IMR-90 (cell line): Measurements from ENCODE around the gene DPYD. TPM values are rescaled to one million over a fixed set of nuclear protein-coding genes. Genes with fewer than 3 reads are reported as not detected.

Source experiments
- ATAC-seq: fragments of 200-7000 bp; cut with Tn5 transposase; 2 replicates; pipeline ENCODE4 v1.9.1; 2020; ENCODE audit warnings: low read depth, mild to moderate bottlenecking, moderate library complexity
- BruUV-seq: library from RNA; stranded (reverse); fragments of 400-500 nt; replicated peaks from 2 replicates; lab custom pipeline; 2021; lab: Mats Ljungman, UMichigan
- CTCF ChIA-PET: fragments of 300-600 bp; formaldehyde crosslinking; extraction: SDS; loops from one replicate; lab custom pipeline; 2021; ENCODE audit warnings: antibody characterized with exemption; lab: Yijun Ruan, JAX
- POLR2A ChIA-PET: fragments of 300-600 bp; sonication (Branson Sonifier 250); formaldehyde crosslinking; loops from one replicate; lab custom pipeline; 2022; ENCODE audit warnings: antibody characterized with exemption; ENCODE audit not compliant: unreplicated experiment; lab: Charles Lee
- DNase-seq: peaks from one replicate; pipeline ENCODE4 v3.0.0; 2013
- H2AFZ ChIP-seq: replicated peaks from 2 replicates; pipeline ENCODE3; 2013; ENCODE audit warnings: low read length, mild to moderate bottlenecking; ENCODE audit not compliant: poor library complexity
- H2AK5ac ChIP-seq: 2 replicates; pipeline ENCODE4 v1.6.1; 2013; ENCODE audit warnings: low read depth, low read length, inconsistent platforms
- H2AK9ac ChIP-seq: replicated peaks from 2 replicates; pipeline ENCODE3; 2013; ENCODE audit warnings: mild to moderate bottlenecking, low read depth, low read length, moderate library complexity; ENCODE audit not compliant: poor library complexity
- H2BK120ac ChIP-seq: 2 replicates; pipeline ENCODE4 v1.6.1; 2013; ENCODE audit warnings: low read depth, low read length, inconsistent platforms
- H2BK15ac ChIP-seq: 3 replicates; pipeline ENCODE4 v1.6.1; 2013; ENCODE audit warnings: low read depth, low read length, inconsistent platforms
- H2BK20ac ChIP-seq: 2 replicates; pipeline ENCODE4 v1.6.1; 2013; ENCODE audit warnings: low read depth, mild to moderate bottlenecking, inconsistent platforms, low read length, moderate library complexity
- H2BK5ac ChIP-seq: 2 replicates; pipeline ENCODE4 v1.6.1; 2013; ENCODE audit warnings: mild to moderate bottlenecking, low read depth, low read length, inconsistent platforms; ENCODE audit not compliant: poor library complexity, severe bottlenecking
- H3K14ac ChIP-seq: replicated peaks from 2 replicates; pipeline ENCODE4 v1.6.1; 2013; ENCODE audit warnings: low read depth, low read length, inconsistent platforms
- H3K18ac ChIP-seq: 2 replicates; pipeline ENCODE4 v1.6.1; 2013; ENCODE audit warnings: low read depth, low read length, control low read depth
- H3K23ac ChIP-seq: 2 replicates; pipeline ENCODE4 v1.6.1; 2013; ENCODE audit warnings: low read depth, low read length, inconsistent platforms
- H3K27ac ChIP-seq: 2 replicates; pipeline ENCODE4 v1.5.1; 2013; ENCODE audit warnings: mild to moderate bottlenecking, control low read depth, low read length; ENCODE audit not compliant: insufficient read depth
- H3K27me3 ChIP-seq: 2 replicates; pipeline ENCODE4 v1.6.1; 2013; ENCODE audit warnings: low read length; ENCODE audit not compliant: control insufficient read depth, insufficient read depth
- H3K36me3 ChIP-seq: 2 replicates; pipeline ENCODE4 v1.6.1; 2013; ENCODE audit warnings: low read length, mixed read lengths; ENCODE audit not compliant: control insufficient read depth, insufficient read depth
- H3K4ac ChIP-seq: 2 replicates; pipeline ENCODE4 v1.6.1; 2013; ENCODE audit warnings: low read depth, low read length, inconsistent platforms
- H3K4me1 ChIP-seq: 2 replicates; pipeline ENCODE4 v1.6.1; 2013; ENCODE audit warnings: low read length, mixed read lengths; ENCODE audit not compliant: control insufficient read depth, insufficient read depth
- H3K4me2 ChIP-seq: 2 replicates; pipeline ENCODE4 v1.6.1; 2013; ENCODE audit warnings: low read depth, mild to moderate bottlenecking, control low read depth, low read length, moderate library complexity
- H3K4me3 ChIP-seq: 2 replicates; pipeline ENCODE4 v1.5.1; 2013; ENCODE audit warnings: low read depth, mild to moderate bottlenecking, control low read depth, low read length, moderate library complexity; ENCODE audit not compliant: insufficient read depth
- H3K56ac ChIP-seq: 2 replicates; pipeline ENCODE4 v1.6.1; 2013; ENCODE audit warnings: low read length, inconsistent platforms; ENCODE audit not compliant: insufficient read depth; ENCODE audit errors: extremely low read depth
- H3K79me1 ChIP-seq, 2 experiments: 2 replicates each; pipeline ENCODE4 v1.6.1; 2013; ENCODE audit warnings: low read length in 2 of 2, inconsistent platforms in 1 of 2, low read depth in 1 of 2
- H3K9ac ChIP-seq: 2 replicates; pipeline ENCODE4 v1.6.1; 2013; ENCODE audit warnings: low read depth, low read length, control low read depth
- H3K9me1 ChIP-seq: 2 replicates; pipeline ENCODE4 v1.6.1; 2013; ENCODE audit warnings: low read length, inconsistent platforms; ENCODE audit not compliant: insufficient read depth
- H3K9me3 ChIP-seq: 2 replicates; pipeline ENCODE4 v1.6.1; 2013; ENCODE audit warnings: low read length; ENCODE audit not compliant: control insufficient read depth, insufficient read depth
- H4K20me1 ChIP-seq: 2 replicates; pipeline ENCODE4 v1.6.1; 2013; ENCODE audit warnings: low read length, inconsistent platforms; ENCODE audit not compliant: insufficient read depth
- H4K5ac ChIP-seq: 2 replicates; pipeline ENCODE4 v1.6.1; 2013; ENCODE audit warnings: mild to moderate bottlenecking, low read depth, low read length, control low read depth
- H4K8ac ChIP-seq, 2 experiments: 2 replicates each; pipeline ENCODE4 v1.6.1; 2013; ENCODE audit warnings: low read depth in 2 of 2, low read length in 2 of 2, control low read depth in 1 of 2, inconsistent platforms in 1 of 2
- H4K91ac ChIP-seq: 2 replicates; pipeline ENCODE4 v1.6.1; 2013; ENCODE audit warnings: low read depth, low read length, inconsistent platforms; ENCODE audit not compliant: insufficient read depth
- BHLHE40 ChIP-seq: fragments of 150-350 bp; IDR thresholded peaks from 2 replicates; pipeline ENCODE4 v1.6.1; 2016; ENCODE audit warnings: mild to moderate bottlenecking, low read depth, low read length
- CEBPB ChIP-seq: IDR thresholded peaks from 2 replicates; pipeline ENCODE4 v1.6.1; 2012; ENCODE audit warnings: low read depth, low read length, improper control_type of control experiment
- CHD1 ChIP-seq: IDR thresholded peaks from 2 replicates; pipeline ENCODE4 v1.6.1; 2012; ENCODE audit warnings: low read depth, low read length, improper control_type of control experiment
- FOS ChIP-seq: fragments of 150-350 bp; IDR thresholded peaks from 2 replicates; pipeline ENCODE4 v1.6.1; 2016; ENCODE audit warnings: low read depth, low read length
- MAFK ChIP-seq: IDR thresholded peaks from 2 replicates; pipeline ENCODE4 v1.6.1; 2012; ENCODE audit warnings: low read depth, low read length, improper control_type of control experiment
- MAZ ChIP-seq: IDR thresholded peaks from 2 replicates; pipeline ENCODE4 v1.6.1; 2012; ENCODE audit warnings: low read depth, mild to moderate bottlenecking, low read length, improper control_type of control experiment, moderate library complexity, borderline replicate concordance
- MXI1 ChIP-seq: IDR thresholded peaks from 2 replicates; pipeline ENCODE4 v1.6.1; 2012; ENCODE audit warnings: low read depth, mild to moderate bottlenecking, low read length, moderate library complexity, borderline replicate concordance
- NFE2L2 ChIP-seq: fragments of 150-350 bp; IDR thresholded peaks from 2 replicates; pipeline ENCODE4 v1.6.1; 2016; ENCODE audit warnings: low read depth, mild to moderate bottlenecking, low read length
- POLR2A ChIP-seq: IDR thresholded peaks from 2 replicates; pipeline ENCODE4 v1.6.1; 2012; ENCODE audit warnings: mild to moderate bottlenecking, low read depth, low read length
- RAD21 ChIP-seq: IDR thresholded peaks from 2 replicates; pipeline ENCODE4 v1.6.1; 2012; ENCODE audit warnings: low read length, improper control_type of control experiment
- RCOR1 ChIP-seq: IDR thresholded peaks from 2 replicates; pipeline ENCODE4 v1.6.1; 2012; ENCODE audit warnings: mild to moderate bottlenecking, low read length, improper control_type of control experiment; ENCODE audit not compliant: insufficient replicate concordance
- RFX5 ChIP-seq: IDR thresholded peaks from 2 replicates; pipeline ENCODE4 v1.8.0; 2012; ENCODE audit warnings: low read depth, mild to moderate bottlenecking, low read length, moderate library complexity
- SMC3 ChIP-seq: fragments of 150-350 bp; IDR thresholded peaks from 2 replicates; pipeline ENCODE4 v1.6.1; 2016; ENCODE audit warnings: low read depth, mild to moderate bottlenecking, antibody characterized with exemption, low read length, moderate library complexity
- dilution Hi-C: fragments of 300-500 bp; cut with HindIII; formaldehyde crosslinking; loops from one replicate; pipeline ENCODE4 v1.14.3; 2018; ENCODE audit warnings: low sequenced_read_pairs; ENCODE audit not compliant: unreplicated experiment
- in situ Hi-C: fragments of 300-500 bp; cut with MboI; formaldehyde crosslinking; loops from 3 replicates; pipeline ENCODE4 v1.14.3; 2019; ENCODE audit warnings: low sequenced_read_pairs, inconsistent platforms, mixed read lengths
- intact Hi-C: fragments of 100-400 bp; cut with micrococcal nuclease; formaldehyde crosslinking; loops from 2 replicates; pipeline ENCODE4 v1.10.0; 2022
- polyA plus RNA-seq, 3 experiments: library from polyadenylated mRNA; depleted of rRNA; stranded (reverse); fragments of >200 nt; gene quantifications; 2 replicates each; pipeline ENCODE4 v1.2.3, GENCODE V29; 2012; ENCODE audit warnings: low replicate concordance in 1 of 3
- total RNA-seq: library from RNA; depleted of rRNA; stranded (reverse); fragments of >200 nt; gene quantifications from 2 replicates; pipeline ENCODE4 v1.2.3, GENCODE V29; 2012
- TF ChIP-seq, protein P1 (sequence below): fragments of 150-350 bp; IDR thresholded peaks from 2 replicates; pipeline ENCODE4 v1.6.1; 2016; ENCODE audit warnings: low read depth, mild to moderate bottlenecking, low read length, moderate library complexity, borderline replicate concordance
- TF ChIP-seq, protein P2 (sequence below): fragments of 150-350 bp; IDR thresholded peaks from 2 replicates; pipeline ENCODE4 v1.6.1; 2017; ENCODE audit warnings: mild to moderate bottlenecking, antibody characterized with exemption, low read length, low read depth
- TF ChIP-seq, protein P3 (sequence below): conservative IDR thresholded peaks from 2 replicates; pipeline ENCODE4 v1.5.1; 2012; ENCODE audit warnings: mild to moderate bottlenecking, low read depth, low read length, improper control_type of control experiment

DPYD gene
- total and polyA plus RNA-seq, 2 of the 4 experiments (the other 2 are of a cell fraction): 9.3 to 47.3 TPM

DNA sequence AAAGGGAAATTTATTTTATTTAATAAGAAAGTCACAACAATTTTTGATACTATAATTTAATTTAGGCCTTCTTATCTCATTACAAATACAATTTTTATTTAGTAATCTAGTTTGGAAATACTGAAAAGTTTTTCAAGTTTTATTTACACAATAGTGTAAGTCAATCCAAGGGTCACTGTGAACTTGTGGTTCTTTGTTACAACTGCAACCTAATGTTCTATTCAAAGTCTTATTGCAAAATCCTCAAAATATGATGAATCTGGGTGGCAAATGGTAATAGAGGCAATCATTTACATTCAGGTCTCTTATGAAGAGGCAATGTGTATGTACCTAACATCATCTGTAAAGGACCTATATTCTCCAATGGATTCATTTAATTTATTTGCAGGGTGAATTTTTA lies 421.2 kb downstream of the DPYD start:
- TF ChIP-seq, protein P1, sequence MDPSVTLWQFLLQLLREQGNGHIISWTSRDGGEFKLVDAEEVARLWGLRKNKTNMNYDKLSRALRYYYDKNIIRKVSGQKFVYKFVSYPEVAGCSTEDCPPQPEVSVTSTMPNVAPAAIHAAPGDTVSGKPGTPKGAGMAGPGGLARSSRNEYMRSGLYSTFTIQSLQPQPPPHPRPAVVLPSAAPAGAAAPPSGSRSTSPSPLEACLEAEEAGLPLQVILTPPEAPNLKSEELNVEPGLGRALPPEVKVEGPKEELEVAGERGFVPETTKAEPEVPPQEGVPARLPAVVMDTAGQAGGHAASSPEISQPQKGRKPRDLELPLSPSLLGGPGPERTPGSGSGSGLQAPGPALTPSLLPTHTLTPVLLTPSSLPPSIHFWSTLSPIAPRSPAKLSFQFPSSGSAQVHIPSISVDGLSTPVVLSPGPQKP: no peak
- TF ChIP-seq CEBPB (no peak), MXI1 (no peak), POLR2A (no peak), CHD1 (no peak), RAD21 (no peak), FOS (no peak), RFX5 (no peak), MAFK (no peak), SMC3 (no peak), BHLHE40 (no peak), MAZ (no peak), RCOR1 (no peak), NFE2L2 (no peak)
- TF ChIP-seq, protein P2, sequence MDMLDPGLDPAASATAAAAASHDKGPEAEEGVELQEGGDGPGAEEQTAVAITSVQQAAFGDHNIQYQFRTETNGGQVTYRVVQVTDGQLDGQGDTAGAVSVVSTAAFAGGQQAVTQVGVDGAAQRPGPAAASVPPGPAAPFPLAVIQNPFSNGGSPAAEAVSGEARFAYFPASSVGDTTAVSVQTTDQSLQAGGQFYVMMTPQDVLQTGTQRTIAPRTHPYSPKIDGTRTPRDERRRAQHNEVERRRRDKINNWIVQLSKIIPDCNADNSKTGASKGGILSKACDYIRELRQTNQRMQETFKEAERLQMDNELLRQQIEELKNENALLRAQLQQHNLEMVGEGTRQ: no peak
- TF ChIP-seq, protein P3, sequence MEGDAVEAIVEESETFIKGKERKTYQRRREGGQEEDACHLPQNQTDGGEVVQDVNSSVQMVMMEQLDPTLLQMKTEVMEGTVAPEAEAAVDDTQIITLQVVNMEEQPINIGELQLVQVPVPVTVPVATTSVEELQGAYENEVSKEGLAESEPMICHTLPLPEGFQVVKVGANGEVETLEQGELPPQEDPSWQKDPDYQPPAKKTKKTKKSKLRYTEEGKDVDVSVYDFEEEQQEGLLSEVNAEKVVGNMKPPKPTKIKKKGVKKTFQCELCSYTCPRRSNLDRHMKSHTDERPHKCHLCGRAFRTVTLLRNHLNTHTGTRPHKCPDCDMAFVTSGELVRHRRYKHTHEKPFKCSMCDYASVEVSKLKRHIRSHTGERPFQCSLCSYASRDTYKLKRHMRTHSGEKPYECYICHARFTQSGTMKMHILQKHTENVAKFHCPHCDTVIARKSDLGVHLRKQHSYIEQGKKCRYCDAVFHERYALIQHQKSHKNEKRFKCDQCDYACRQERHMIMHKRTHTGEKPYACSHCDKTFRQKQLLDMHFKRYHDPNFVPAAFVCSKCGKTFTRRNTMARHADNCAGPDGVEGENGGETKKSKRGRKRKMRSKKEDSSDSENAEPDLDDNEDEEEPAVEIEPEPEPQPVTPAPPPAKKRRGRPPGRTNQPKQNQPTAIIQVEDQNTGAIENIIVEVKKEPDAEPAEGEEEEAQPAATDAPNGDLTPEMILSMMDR: no peak
- Histone ChIP-seq H2BK20ac (no peak overlapping the region), H3K14ac (no peak overlapping the region), H3K56ac (no peak overlapping the region), H3K4me2 (no peak overlapping the region), H4K20me1 (no peaks in the 10 kb centered on the region), H3K18ac (no peak overlapping the region), H4K5ac (no peak overlapping the region), H3K9ac (no peak overlapping the region), H2BK15ac (no peak overlapping the region), H3K9me1 (no peaks in the 10 kb centered on the region), H2AK5ac (no peak overlapping the region), H3K36me3 (no peaks in the 10 kb centered on the region), H2BK120ac (no peak overlapping the region), H3K23ac (no peak overlapping the region), H2AFZ (no peak overlapping the region), H3K4ac (no peak overlapping the region), H2BK5ac (no peak overlapping the region), H4K8ac (no peak overlapping the region), H3K4me3 (no peak overlapping the region), H3K4me1 (no peaks in the 10 kb centered on the region), H3K9me3 (no peaks in the 10 kb centered on the region), H4K91ac (no peak overlapping the region), H3K27ac (no peak overlapping the region), H2AK9ac (no peak overlapping the region), H3K27me3 (no peaks in the 10 kb centered on the region), H3K79me1 (no peaks in the 10 kb centered on the region)
- intact Hi-C loops (no loop called here), dilution Hi-C loops (no loop called here), in situ Hi-C loops (no loop called here)
- BruUV-seq: no TSS peak
- CTCF ChIA-PET: no interaction called here
- ATAC-seq (no peak), DNase-seq (no peak)
- POLR2A ChIA-PET: no interaction called here
